Peyer's patch (tissue), 4 donors: ENCODE results near the gene GTF2A1L.

Experiments
- CTCF ChIP-seq, 6 experiments: fragments of 450-650 bp in 4 of 6; fragments of 200-600 bp in 2 of 6; sonication (generic) in 1 of 6; IDR thresholded peaks; one replicate each; pipeline ENCODE4 v1.5.1; 2017 to 2019; ENCODE audit warnings: antibody characterized with exemption in 6 of 6, mild to moderate bottlenecking in 3 of 6, moderate library complexity in 1 of 6
- POLR2A ChIP-seq, 2 donors: fragments of 450-650 bp; IDR thresholded peaks; one replicate each; pipeline ENCODE4 v1.5.1; 2017; ENCODE audit warnings: antibody characterized with exemption in 2 of 2, mild to moderate bottlenecking in 2 of 2, moderate library complexity in 2 of 2

GRCh38 chr2:48583961-48584360 lies 33.7 kb upstream of the GTF2A1L start:
- TF ChIP-seq POLR2A (IDR thresholded peaks at IDR 0.05), result no peak
- no peak for TF ChIP-seq CTCF (IDR thresholded peaks at IDR 0.05)
